HG03025 (cell line): ENCODE data around the gene IZUMO1.

ENCODE experiments used
- ATAC-seq: cut with Tn5 transposase; IDR thresholded peaks from one replicate; pipeline ENCODE4 v1.9.1; 2021; ENCODE audit warnings: mild to moderate bottlenecking, moderate library complexity; ENCODE audit not compliant: unreplicated experiment, low FRiP score

The IZUMO1 gene

GRCh38 chr19:48757741-48758144 lies 11.0 kb upstream of the IZUMO1 start:
- no peak for ATAC-seq

GRCh38 chr19:48757089-48757675 lies 10.5 kb upstream of the IZUMO1 start:
- no peak for ATAC-seq

- no peak for ATAC-seq
Observed at GRCh38 chr19:48756686-48757085, 10.0 kb upstream of the IZUMO1 start.

- no peak for ATAC-seq
Observed at GRCh38 chr19:48756212-48756611, 9.5 kb upstream of the IZUMO1 start.

GRCh38 chr19:48755787-48756186 lies 9.1 kb upstream of the IZUMO1 start:
- no peak for ATAC-seq

GRCh38 chr19:48755084-48755641 lies 8.5 kb upstream of the IZUMO1 start, which contains the start of gene FGF21:
FGF21 (plus strand) TSS chr19:48755524; CDS start chr19:48756237, 713 bp downstream.
- no peak for ATAC-seq

- no peak for ATAC-seq
Observed at GRCh38 chr19:48752496-48753365, 6.0 kb upstream of the IZUMO1 start, which contains the start of gene FUT1. FUT1 (minus strand) TSS chr19:48752641; CDS start chr19:48751281, 1,360 bp downstream.

- no peak for ATAC-seq
Observed at GRCh38 chr19:48751845-48752495, 5.3 kb upstream of the IZUMO1 start.

- ATAC-seq: no peak
Observed at GRCh38 chr19:48750771-48751504, 4.2 kb upstream of the IZUMO1 start.

- ATAC-seq: no peak
Observed at GRCh38 chr19:48750351-48750750, 3.6 kb upstream of the IZUMO1 start.

- ATAC-seq: no peak
Observed at GRCh38 chr19:48749571-48750198, 3.0 kb upstream of the IZUMO1 start.

GRCh38 chr19:48746110-48746509 lies 599 bp downstream of the IZUMO1 start:
- ATAC-seq: no peak

GRCh38 chr19:48745208-48745995 lies 1.3 kb downstream of the IZUMO1 start:
- ATAC-seq: no peak

- no peak for ATAC-seq
Observed at GRCh38 chr19:48742096-48742495, 4.6 kb downstream of the IZUMO1 start.

GRCh38 chr19:48741129-48741999 lies 5.3 kb downstream of the IZUMO1 start:
- ATAC-seq: no peak

GRCh38 chr19:48740164-48740972 lies 6.3 kb downstream of the IZUMO1 start, which contains the start of gene RASIP1:
RASIP1 (minus strand) TSS chr19:48740610; CDS start chr19:48740282, 328 bp downstream.
- ATAC-seq: no peak
